GM19025 (cell line): ENCODE results near the gene ZSWIM5.
A peak's percentile ranks its signal among the peaks of the same experiment; 100 is the strongest.

ENCODE experiments used
- ATAC-seq: cut with Tn5 transposase; IDR thresholded peaks from one replicate; pipeline ENCODE4 v1.9.1; 2021; ENCODE audit warnings: mild to moderate bottlenecking, low read depth, moderate library complexity; ENCODE audit not compliant: unreplicated experiment

The ZSWIM5 gene

GRCh38 chr1:45037456-45037855 is 168.9 kb downstream of the ZSWIM5 start:
- ATAC-seq = no peak

- ATAC-seq = no peak
Measured at GRCh38 chr1:45035631-45036301, 170.6 kb downstream of the ZSWIM5 start.

- no peak for ATAC-seq
Measured at GRCh38 chr1:45033356-45033755, 173.0 kb downstream of the ZSWIM5 start.

- ATAC-seq = no peak
Measured at GRCh38 chr1:45032837-45033236, 173.6 kb downstream of the ZSWIM5 start.

- no peak for ATAC-seq
Measured at GRCh38 chr1:45026446-45026845, 180.0 kb downstream of the ZSWIM5 start.

GRCh38 chr1:45023663-45024062 is 182.7 kb downstream of the ZSWIM5 start:
- ATAC-seq = no peak

- ATAC-seq = no peak
Measured at GRCh38 chr1:45018599-45019230, 187.7 kb downstream of the ZSWIM5 start.

- no peak for ATAC-seq
Measured at GRCh38 chr1:45016767-45017166, 189.6 kb downstream of the ZSWIM5 start.

- ATAC-seq = no peak
Measured at GRCh38 chr1:45016090-45016697, 190.2 kb downstream of the ZSWIM5 start.

- ATAC-seq = no peak
Measured at GRCh38 chr1:45015683-45016082, 190.7 kb downstream of the ZSWIM5 start.

GRCh38 chr1:45014321-45015028 is 191.9 kb downstream of the ZSWIM5 start:
- ATAC-seq = no peak

- no peak for ATAC-seq
Measured at GRCh38 chr1:45013551-45014209, 192.7 kb downstream of the ZSWIM5 start.

GRCh38 chr1:45012639-45013278 is 193.6 kb downstream of the ZSWIM5 start:
- ATAC-seq = no peak

GRCh38 chr1:45011837-45012638 is 194.4 kb downstream of the ZSWIM5 start, which contains the start of gene UROD:
Gene UROD (plus strand): TSS chr1:45012254. CDS start chr1:45012266, 12 bp downstream.
- peak; percentile 54 for ATAC-seq

GRCh38 chr1:45010855-45011811 is 195.3 kb downstream of the ZSWIM5 start, which contains the start of gene HECTD3:
Gene HECTD3 (minus strand): TSS chr1:45011324. CDS start chr1:45011257, 67 bp downstream.
- peak; percentile 74 for ATAC-seq

- ATAC-seq = no peak
Measured at GRCh38 chr1:45009956-45010854, 196.2 kb downstream of the ZSWIM5 start.

GRCh38 chr1:45009296-45009865 is 197.0 kb downstream of the ZSWIM5 start:
- no peak for ATAC-seq
